GM15510 (cell line): ENCODE results near the gene HOXA13.

ENCODE experiments used
- POLR2A ChIP-seq: IDR thresholded peaks from 3 replicates; pipeline ENCODE4 v1.6.1; 2011; ENCODE audit warnings: borderline replicate concordance; ENCODE audit not compliant: insufficient read length; ENCODE audit errors: extremely low read depth

The HOXA13 gene

GRCh38 chr7:27145165-27145913, 54.6 kb downstream of the HOXA13 start:
- no peak for TF ChIP-seq POLR2A

GRCh38 chr7:27144781-27145164, 55.1 kb downstream of the HOXA13 start:
- no peak for TF ChIP-seq POLR2A
